Rectal smooth muscle tissue (tissue), 1 donor: ENCODE measurements around the gene OR6J1.
"Not testable (repeated sequence)": the region's sequence is repeated elsewhere in the genome, so short reads cannot be mapped to it uniquely, and the experiment has no call there.

Experiments
- H3K27ac ChIP-seq: one replicate; pipeline ENCODE4 v1.7.0; 2013; ENCODE audit warnings: low read depth, low read length, inconsistent platforms
- H3K27me3 ChIP-seq: one replicate; pipeline ENCODE4 v1.7.0; 2013; ENCODE audit warnings: low read length; ENCODE audit not compliant: control insufficient read depth, insufficient read depth
- H3K36me3 ChIP-seq: one replicate; pipeline ENCODE4 v1.7.0; 2013; ENCODE audit warnings: low read length; ENCODE audit not compliant: control insufficient read depth, insufficient read depth
- H3K4me1 ChIP-seq: one replicate; pipeline ENCODE4 v1.7.0; 2013; ENCODE audit warnings: low read length; ENCODE audit not compliant: control insufficient read depth, insufficient read depth
- H3K4me3 ChIP-seq: one replicate; pipeline ENCODE4 v1.7.0; 2013; ENCODE audit warnings: low read length
- H3K9ac ChIP-seq: one replicate; pipeline ENCODE4 v1.7.0; 2013; ENCODE audit warnings: low read length

The OR6J1 gene

GRCh38 chr14:22646570-22647254, 2.6 kb upstream of the OR6J1 start:
- Histone ChIP-seq H3K27me3 (no peaks in the 10 kb centered on the region), H3K36me3 (no peaks in the 10 kb centered on the region), H3K9ac (no peak overlapping the region), H3K4me3 (no peak overlapping the region), H3K4me1 (no peaks in the 10 kb centered on the region), H3K27ac (no peak overlapping the region)

GRCh38 chr14:22641846-22642245, 2.3 kb downstream of the OR6J1 start:
- no peaks in the 10 kb centered on the region for H3K36me3 ChIP-seq
- no peaks in the 10 kb centered on the region for H3K4me1 ChIP-seq
- no peak overlapping the region for H3K9ac ChIP-seq
- no peak overlapping the region for H3K4me3 ChIP-seq
- no peaks in the 10 kb centered on the region for H3K27me3 ChIP-seq
- H3K27ac ChIP-seq: no peak overlapping the region

GRCh38 chr14:22640192-22640591, 4.0 kb downstream of the OR6J1 start:
- Histone ChIP-seq H3K27me3 (no peaks in the 10 kb centered on the region), H3K4me1 (no peaks in the 10 kb centered on the region), H3K9ac (no peak overlapping the region), H3K4me3 (no peak overlapping the region), H3K27ac (no peak overlapping the region), H3K36me3 (no peaks in the 10 kb centered on the region)

- H3K36me3 ChIP-seq, H3K27me3 ChIP-seq, H3K4me3 ChIP-seq, H3K27ac ChIP-seq, H3K4me1 ChIP-seq, H3K9ac ChIP-seq: not testable (repeated sequence)
Observed at GRCh38 chr14:22635980-22636379, 8.2 kb downstream of the OR6J1 start.

- H3K27ac ChIP-seq: no peak overlapping the region
- H3K4me3 ChIP-seq: no peak overlapping the region
- H3K36me3 ChIP-seq: no peaks in the 10 kb centered on the region
- H3K4me1 ChIP-seq: no peaks in the 10 kb centered on the region
- H3K9ac ChIP-seq: no peak overlapping the region
- no peaks in the 10 kb centered on the region for H3K27me3 ChIP-seq
Observed at GRCh38 chr14:22634233-22634900, 9.8 kb downstream of the OR6J1 start.

- Histone ChIP-seq H3K36me3 (no peaks in the 10 kb centered on the region), H3K27me3 (no peaks in the 10 kb centered on the region), H3K4me1 (no peaks in the 10 kb centered on the region), H3K9ac (no peak overlapping the region), H3K27ac (no peak overlapping the region), H3K4me3 (no peak overlapping the region)
Observed at GRCh38 chr14:22630486-22630885, 13.7 kb downstream of the OR6J1 start.

- Histone ChIP-seq H3K27ac (no peak overlapping the region), H3K36me3 (no peaks in the 10 kb centered on the region), H3K9ac (no peak overlapping the region), H3K4me3 (no peak overlapping the region), H3K4me1 (no peaks in the 10 kb centered on the region), H3K27me3 (no peaks in the 10 kb centered on the region)
Observed at GRCh38 chr14:22630066-22630465, 14.1 kb downstream of the OR6J1 start.

- H3K4me1 ChIP-seq: no peaks in the 10 kb centered on the region
- no peak overlapping the region for H3K4me3 ChIP-seq
- H3K9ac ChIP-seq: no peak overlapping the region
- H3K27ac ChIP-seq: no peak overlapping the region
- no peaks in the 10 kb centered on the region for H3K27me3 ChIP-seq
- no peaks in the 10 kb centered on the region for H3K36me3 ChIP-seq
Observed at GRCh38 chr14:22629361-22629760, 14.8 kb downstream of the OR6J1 start.

- no peaks in the 10 kb centered on the region for H3K36me3 ChIP-seq
- H3K27me3 ChIP-seq: no peaks in the 10 kb centered on the region
- no peak overlapping the region for H3K4me3 ChIP-seq
- no peak overlapping the region for H3K27ac ChIP-seq
- no peak overlapping the region for H3K9ac ChIP-seq
- H3K4me1 ChIP-seq: no peaks in the 10 kb centered on the region
Observed at GRCh38 chr14:22627506-22628263, 16.5 kb downstream of the OR6J1 start.

GRCh38 chr14:22626590-22626989, 17.6 kb downstream of the OR6J1 start:
- H3K27ac ChIP-seq: no peak overlapping the region
- H3K9ac ChIP-seq: no peak overlapping the region
- no peaks in the 10 kb centered on the region for H3K36me3 ChIP-seq
- H3K4me3 ChIP-seq: no peak overlapping the region
- H3K4me1 ChIP-seq: no peaks in the 10 kb centered on the region
- no peaks in the 10 kb centered on the region for H3K27me3 ChIP-seq

GRCh38 chr14:22623047-22623446, 21.1 kb downstream of the OR6J1 start:
- no peak overlapping the region for H3K9ac ChIP-seq
- no peaks in the 10 kb centered on the region for H3K4me1 ChIP-seq
- no peak overlapping the region for H3K27ac ChIP-seq
- no peaks in the 10 kb centered on the region for H3K36me3 ChIP-seq
- no peaks in the 10 kb centered on the region for H3K27me3 ChIP-seq
- H3K4me3 ChIP-seq: no peak overlapping the region

GRCh38 chr14:22622255-22622654, 21.9 kb downstream of the OR6J1 start:
- Histone ChIP-seq H3K27me3 (no peaks in the 10 kb centered on the region), H3K36me3 (no peaks in the 10 kb centered on the region), H3K4me3 (no peak overlapping the region), H3K9ac (no peak overlapping the region), H3K4me1 (no peaks in the 10 kb centered on the region), H3K27ac (no peak overlapping the region)
